ENCODE data around the gene OSBPL10.

DNA sequence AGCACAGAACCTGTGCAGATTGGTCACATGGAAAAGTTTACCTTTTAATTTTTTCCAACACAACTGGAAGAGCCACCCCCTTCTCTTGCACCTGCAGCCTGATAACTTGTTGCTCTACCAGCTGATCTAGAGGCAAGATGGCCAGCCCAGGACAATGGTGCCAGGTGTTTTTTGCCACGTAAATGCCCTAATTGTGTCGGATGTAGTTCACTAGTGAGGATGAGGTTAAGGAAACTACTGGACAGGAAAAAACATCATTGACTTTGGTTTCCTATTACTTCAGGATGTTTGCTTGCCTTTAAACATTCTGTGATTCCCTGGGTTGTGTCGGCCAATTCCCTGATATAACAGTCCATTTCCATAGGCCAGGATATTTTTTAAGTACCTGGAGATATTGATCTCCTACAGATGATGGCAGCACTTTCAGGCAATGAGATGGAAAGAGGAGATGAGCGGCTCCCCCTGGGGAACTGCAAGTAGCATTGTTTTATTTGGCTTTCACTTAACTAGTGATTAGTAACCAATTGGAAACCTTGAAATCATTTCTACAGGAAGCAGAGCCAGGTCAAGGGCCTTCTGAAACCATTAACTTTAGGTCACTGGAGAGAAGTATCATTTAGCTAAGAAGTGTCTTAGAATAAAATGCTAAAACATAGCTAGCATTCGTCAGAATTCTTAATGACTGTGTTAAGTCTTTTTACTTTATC is 72.5 kb downstream of the OSBPL10 start:
- no peak for TF ChIP-seq POLR2AphosphoS5 (IDR thresholded peaks at IDR 0.05)
- TF ChIP-seq, protein P1, sequence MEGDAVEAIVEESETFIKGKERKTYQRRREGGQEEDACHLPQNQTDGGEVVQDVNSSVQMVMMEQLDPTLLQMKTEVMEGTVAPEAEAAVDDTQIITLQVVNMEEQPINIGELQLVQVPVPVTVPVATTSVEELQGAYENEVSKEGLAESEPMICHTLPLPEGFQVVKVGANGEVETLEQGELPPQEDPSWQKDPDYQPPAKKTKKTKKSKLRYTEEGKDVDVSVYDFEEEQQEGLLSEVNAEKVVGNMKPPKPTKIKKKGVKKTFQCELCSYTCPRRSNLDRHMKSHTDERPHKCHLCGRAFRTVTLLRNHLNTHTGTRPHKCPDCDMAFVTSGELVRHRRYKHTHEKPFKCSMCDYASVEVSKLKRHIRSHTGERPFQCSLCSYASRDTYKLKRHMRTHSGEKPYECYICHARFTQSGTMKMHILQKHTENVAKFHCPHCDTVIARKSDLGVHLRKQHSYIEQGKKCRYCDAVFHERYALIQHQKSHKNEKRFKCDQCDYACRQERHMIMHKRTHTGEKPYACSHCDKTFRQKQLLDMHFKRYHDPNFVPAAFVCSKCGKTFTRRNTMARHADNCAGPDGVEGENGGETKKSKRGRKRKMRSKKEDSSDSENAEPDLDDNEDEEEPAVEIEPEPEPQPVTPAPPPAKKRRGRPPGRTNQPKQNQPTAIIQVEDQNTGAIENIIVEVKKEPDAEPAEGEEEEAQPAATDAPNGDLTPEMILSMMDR (IDR thresholded peaks at IDR 0.05) = no peak
